DND-41 (cell line): ENCODE measurements around the gene CD244.

Experiments used
- ATAC-seq: fragments of 200-7000 bp; cut with Tn5 transposase; 3 replicates; pipeline ENCODE4 v1.9.1; 2021; ENCODE audit warnings: low read depth; ENCODE audit not compliant: insufficient read depth
- DNase-seq: peaks from one replicate; pipeline ENCODE4 v3.0.0-alpha.2; 2020
- H2AFZ ChIP-seq: 2 replicates; pipeline ENCODE4 v1.6.0; 2012; ENCODE audit warnings: low read depth, low read length
- H3K27ac ChIP-seq: 2 replicates; pipeline ENCODE4 v1.5.1; 2012; ENCODE audit warnings: low read length, inconsistent platforms
- H3K27me3 ChIP-seq: fragments of 200-600 bp; sonication (generic); 2 replicates; pipeline ENCODE4 v1.6.0; 2012; ENCODE audit warnings: low read length, mild to moderate bottlenecking, inconsistent platforms; ENCODE audit not compliant: insufficient read depth, poor library complexity
- H3K36me3 ChIP-seq: 2 replicates; pipeline ENCODE4 v1.5.1; 2012; ENCODE audit warnings: low read length, inconsistent platforms; ENCODE audit not compliant: insufficient read depth
- H3K4me1 ChIP-seq: 2 replicates; pipeline ENCODE4 v1.5.1; 2012; ENCODE audit warnings: mild to moderate bottlenecking, low read length; ENCODE audit not compliant: insufficient read depth
- H3K4me2 ChIP-seq: 2 replicates; pipeline ENCODE4 v1.6.0; 2012; ENCODE audit warnings: mild to moderate bottlenecking, moderate library complexity, low read length, inconsistent platforms; ENCODE audit not compliant: insufficient read depth
- H3K4me3 ChIP-seq, 2 experiments: fragments of 200-600 bp in 1 of 2; shearing (Covaris generic) in 1 of 2; 2 replicates each; pipeline ENCODE4 v1.5.1; 2012 to 2016; ENCODE audit warnings: inconsistent platforms in 2 of 2, low read length in 2 of 2, mild to moderate bottlenecking in 2 of 2, low read depth in 1 of 2, moderate library complexity in 1 of 2
- H3K79me2 ChIP-seq: 2 replicates; pipeline ENCODE4 v1.6.0; 2012; ENCODE audit warnings: low read length, inconsistent platforms; ENCODE audit not compliant: insufficient read depth
- H3K9ac ChIP-seq: 2 replicates; pipeline ENCODE4 v1.6.0; 2012; ENCODE audit warnings: low read depth, mild to moderate bottlenecking, inconsistent platforms, low read length, moderate library complexity
- H3K9me3 ChIP-seq: 2 replicates; pipeline ENCODE4 v1.5.1; 2012; ENCODE audit warnings: low read length, moderate library complexity, mild to moderate bottlenecking, inconsistent platforms; ENCODE audit not compliant: insufficient read depth, severe bottlenecking
- H4K20me1 ChIP-seq: 2 replicates; pipeline ENCODE4 v1.6.0; 2012; ENCODE audit warnings: low read length; ENCODE audit not compliant: insufficient read depth
- CTCF ChIP-seq: IDR thresholded peaks from 2 replicates; pipeline ENCODE4 v1.5.1; 2012; ENCODE audit warnings: borderline replicate concordance, low read length, moderate library complexity, mild to moderate bottlenecking; ENCODE audit not compliant: poor library complexity, severe bottlenecking; ENCODE audit errors: extremely low read depth
- EZH2 ChIP-seq: IDR thresholded peaks from 3 replicates; pipeline ENCODE4 v1.6.1; 2012; ENCODE audit warnings: borderline replicate concordance, low read depth, mild to moderate bottlenecking, moderate library complexity, low read length, inconsistent platforms; ENCODE audit not compliant: severe bottlenecking

CD244 gene

GRCh38 chr1:160813215-160813614 lies 49.5 kb downstream of the CD244 start:
- no peak for DNase-seq
- ATAC-seq: no peak
- Histone ChIP-seq H3K9me3 (no peaks in the 10 kb centered on the region), H3K4me3 (no peak overlapping the region), H3K9ac (no peak overlapping the region), H3K27me3 (no peaks in the 10 kb centered on the region), H3K4me2 (no peak overlapping the region), H4K20me1 (no peaks in the 10 kb centered on the region), H3K36me3 (no peaks in the 10 kb centered on the region), H3K27ac (no peak overlapping the region), H3K4me1 (no peaks in the 10 kb centered on the region), H3K79me2 (no peaks in the 10 kb centered on the region), H2AFZ (no peak overlapping the region)
- TF ChIP-seq CTCF: no peak
- TF ChIP-seq EZH2: no peak

GRCh38 chr1:160811147-160811546 lies 51.5 kb downstream of the CD244 start:
- no peak overlapping the region for H3K9ac ChIP-seq
- no peaks in the 10 kb centered on the region for H3K79me2 ChIP-seq
- no peak overlapping the region for H3K4me3 ChIP-seq
- H3K4me1 ChIP-seq: no peaks in the 10 kb centered on the region
- H3K27me3 ChIP-seq: no peaks in the 10 kb centered on the region
- TF ChIP-seq CTCF: no peak
- no peak for TF ChIP-seq EZH2
- H3K36me3 ChIP-seq: no peaks in the 10 kb centered on the region
- H2AFZ ChIP-seq: no peak overlapping the region
- H4K20me1 ChIP-seq: no peaks in the 10 kb centered on the region
- ATAC-seq (no peak), DNase-seq (no peak)
- peaks cover 15% of the 10 kb centered on the region for H3K9me3 ChIP-seq
- no peak overlapping the region for H3K4me2 ChIP-seq
- H3K27ac ChIP-seq: no peak overlapping the region

- H3K27ac ChIP-seq: no peak overlapping the region
- no peaks in the 10 kb centered on the region for H3K79me2 ChIP-seq
- TF ChIP-seq CTCF (no peak), EZH2 (no peak)
Observed at GRCh38 chr1:160810486-160810885, 52.2 kb downstream of the CD244 start.

GRCh38 chr1:160808289-160808688 lies 54.4 kb downstream of the CD244 start:
- no peaks in the 10 kb centered on the region for H3K79me2 ChIP-seq
- no peak overlapping the region for H3K9ac ChIP-seq
- H3K4me2 ChIP-seq: no peak overlapping the region
- no peak for ATAC-seq
- no peaks in the 10 kb centered on the region for H3K36me3 ChIP-seq
- peaks cover 17% of the 10 kb centered on the region for H3K9me3 ChIP-seq
- no peak for DNase-seq
- TF ChIP-seq CTCF: no peak
- no peak for TF ChIP-seq EZH2
- H3K27ac ChIP-seq: no peak overlapping the region
- no peaks in the 10 kb centered on the region for H4K20me1 ChIP-seq
- H2AFZ ChIP-seq: no peak overlapping the region
- no peak overlapping the region for H3K4me3 ChIP-seq
- H3K27me3 ChIP-seq: no peaks in the 10 kb centered on the region
- no peaks in the 10 kb centered on the region for H3K4me1 ChIP-seq

More at GRCh38 chr1:160810486-160810885, 52.2 kb downstream of the CD244 start:
- Histone ChIP-seq H2AFZ (no peak overlapping the region), H3K27me3 (no peaks in the 10 kb centered on the region), H3K36me3 (no peaks in the 10 kb centered on the region), H4K20me1 (no peaks in the 10 kb centered on the region), H3K9me3 (peaks cover 17% of the 10 kb centered on the region), H3K4me3 (no peak overlapping the region), H3K4me1 (no peaks in the 10 kb centered on the region), H3K9ac (no peak overlapping the region), H3K4me2 (no peak overlapping the region)
- no peak for ATAC-seq
- DNase-seq: no peak
